OCI-LY7 (cell line): ENCODE measurements around the gene LPAR2.

Experiments
- CTCF ChIP-seq: fragments of 200-600 bp; sonication (generic); conservative IDR thresholded peaks from 2 replicates; pipeline ENCODE4 v1.5.1; 2014; ENCODE audit warnings: mild to moderate bottlenecking, antibody characterized with exemption, low read length, moderate library complexity, mixed read lengths
- EZH2phosphoT487 ChIP-seq: fragments of 200-600 bp; sonication (generic); IDR thresholded peaks from 2 replicates; pipeline ENCODE4 v1.6.1; 2018; ENCODE audit warnings: low read depth, borderline replicate concordance, mild to moderate bottlenecking, mixed run types, antibody characterized with exemption, low read length, moderate library complexity, mixed read lengths

DNA sequence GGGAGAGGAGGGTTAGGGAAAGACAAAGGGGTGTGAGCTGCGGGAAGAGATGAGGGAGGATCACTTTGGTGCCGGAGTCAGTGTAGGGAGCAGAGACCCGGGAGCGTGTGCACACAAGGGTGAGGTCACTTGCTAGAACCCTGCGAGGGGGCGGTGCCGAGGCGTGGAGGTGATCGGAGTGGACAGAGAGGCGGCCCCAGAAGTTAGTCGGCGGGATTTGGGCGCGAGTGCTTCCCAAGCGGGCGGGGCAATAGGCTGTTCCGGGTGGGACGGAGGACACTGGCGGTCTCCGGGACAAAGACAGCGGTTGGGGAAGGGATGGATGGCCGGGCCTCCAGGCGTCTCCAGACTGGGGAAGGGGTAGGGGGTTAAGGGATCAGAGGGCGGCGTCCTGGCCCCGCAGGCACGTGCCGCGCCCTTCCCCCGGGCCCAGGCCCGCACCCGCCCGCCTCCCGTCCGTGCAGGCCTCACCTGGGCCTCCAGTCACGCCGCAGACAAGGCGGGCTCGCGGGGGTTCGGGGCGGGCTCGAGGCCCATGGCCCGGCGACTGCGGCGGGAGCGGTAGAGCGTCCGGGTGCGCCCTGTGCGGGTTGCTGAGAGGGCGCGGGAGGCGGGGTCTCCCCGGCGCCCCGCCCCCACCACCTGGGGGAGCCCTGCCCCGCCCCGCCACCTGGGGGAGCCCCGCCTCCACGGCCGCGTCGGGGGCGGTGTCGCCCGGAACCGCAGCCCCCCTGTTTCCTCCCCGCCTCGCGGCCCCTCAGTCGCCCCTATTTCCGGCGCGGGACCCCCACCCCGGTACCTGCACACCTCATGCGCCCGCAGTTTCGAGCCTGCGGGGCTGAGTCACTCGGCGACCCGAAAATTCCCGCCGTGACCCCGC is at the start of gene LPAR2:
- no peak; the same call in 1 of the 2 replicates for TF ChIP-seq CTCF
- no peak for TF ChIP-seq EZH2phosphoT487
